Breast epithelium (tissue), 4 donors: ENCODE measurements around the gene RFX4. TPM values are rescaled to one million over a fixed set of nuclear protein-coding genes. Genes with fewer than 3 reads are reported as not detected.

Experiments used
- DNase-seq, 2 donors: peaks; one replicate each; pipeline ENCODE4 v3.0.0-alpha.2; 2019; ENCODE audit warnings: low spot score in 2 of 2
- H3K27ac ChIP-seq, 2 donors: fragments of 200-600 bp; sonication (generic) in 1 of 2; one replicate each; pipeline ENCODE4 v1.5.1; 2016 to 2019; ENCODE audit warnings: mild to moderate bottlenecking in 1 of 2
- H3K27me3 ChIP-seq, 2 donors: fragments of 200-600 bp; sonication (generic) in 1 of 2; one replicate each; pipeline versions ENCODE4 v1.5.1 to v1.6.0; 2017 to 2019; ENCODE audit warnings: control low read depth in 1 of 2, mild to moderate bottlenecking in 1 of 2
- H3K36me3 ChIP-seq: fragments of 200-600 bp; one replicate; pipeline ENCODE4 v1.5.1; 2019
- H3K4me1 ChIP-seq, 2 donors: fragments of 200-600 bp; sonication (generic); one replicate each; pipeline ENCODE4 v1.5.1; 2016 to 2019; ENCODE audit warnings: control low read depth in 1 of 2
- H3K4me3 ChIP-seq, 3 donors: fragments of 200-600 bp; sonication (generic); 1 replicate in 2 of 3; 2 replicates in 1 of 3; pipeline ENCODE4 v1.5.1; 2016 to 2019; ENCODE audit warnings: mild to moderate bottlenecking in 3 of 3, moderate library complexity in 2 of 3
- H3K9me3 ChIP-seq, 2 donors: fragments of 200-600 bp; sonication (generic) in 1 of 2; one replicate each; pipeline ENCODE4 v1.5.1; 2016 to 2019; ENCODE audit warnings: control low read depth in 1 of 2
- CTCF ChIP-seq, 3 donors: fragments of 450-650 bp; IDR thresholded peaks; one replicate each; pipeline ENCODE4 v1.5.1; 2016 to 2017; ENCODE audit warnings: antibody characterized with exemption in 3 of 3, mild to moderate bottlenecking in 3 of 3, moderate library complexity in 3 of 3
- POLR2A ChIP-seq: fragments of 450-650 bp; IDR thresholded peaks from one replicate; pipeline ENCODE4 v1.6.1; 2016; ENCODE audit warnings: antibody characterized with exemption, mild to moderate bottlenecking, moderate library complexity
- POLR2AphosphoS5 ChIP-seq, 3 donors: sonication (generic); formaldehyde crosslinking; IDR thresholded peaks; one replicate each; pipeline ENCODE4 v1.6.1; 2017; ENCODE audit warnings: antibody characterized with exemption in 3 of 3
- intact Hi-C: fragments of 100-400 bp; cut with DNase I; formaldehyde crosslinking; loops from one replicate; pipeline ENCODE4 v1.15.1; 2023; ENCODE audit warnings: low total_unique reads
- total RNA-seq, 3 donors: library from RNA; depleted of rRNA; stranded (reverse); fragments of >200 nt; gene quantifications; one replicate each; pipeline ENCODE4 v1.1.0, GENCODE V29; 2016

RFX4 gene
- total RNA-seq, 3 donors from 2014 or later = 0.64 TPM; not detected in 2

- no peak overlapping the region for H3K4me3 ChIP-seq
- H3K36me3 ChIP-seq = no peaks in the 10 kb centered on the region
- no peak overlapping the region for H3K27ac ChIP-seq
- no peak for DNase-seq
- TF ChIP-seq CTCF (IDR thresholded peaks at IDR 0.05) (no peak), POLR2A (no peak), POLR2AphosphoS5 (IDR thresholded peaks at IDR 0.05) (no peak)
- no peaks in the 10 kb centered on the region for H3K27me3 ChIP-seq
- no peaks in the 10 kb centered on the region for H3K9me3 ChIP-seq
- intact Hi-C loops = no loop called here
- no peaks in the 10 kb centered on the region for H3K4me1 ChIP-seq
Measured at GRCh38 chr12:106709068-106709511, 126.3 kb downstream of the RFX4 start.

- Histone ChIP-seq H3K4me3 (no peak overlapping the region), H3K9me3 (no peaks in the 10 kb centered on the region), H3K4me1 (no peaks in the 10 kb centered on the region), H3K27ac (no peak overlapping the region), H3K27me3 (no peaks in the 10 kb centered on the region), H3K36me3 (no peaks in the 10 kb centered on the region)
- DNase-seq = no peak
- TF ChIP-seq POLR2A = no peak
- no peak for TF ChIP-seq CTCF (IDR thresholded peaks at IDR 0.05)
- intact Hi-C loops = no loop called here
Measured at GRCh38 chr12:106710143-106710893, 127.5 kb downstream of the RFX4 start.

- Histone ChIP-seq H3K9me3 (no peaks in the 10 kb centered on the region), H3K27ac (no peak overlapping the region), H3K4me1 (no peaks in the 10 kb centered on the region), H3K36me3 (no peaks in the 10 kb centered on the region), H3K27me3 (no peaks in the 10 kb centered on the region), H3K4me3 (no peak overlapping the region)
- DNase-seq = no peak
- TF ChIP-seq POLR2A (no peak), POLR2AphosphoS5 (IDR thresholded peaks at IDR 0.05) (no peak), CTCF (IDR thresholded peaks at IDR 0.05) (no peak)
- intact Hi-C loops = no loop called here
Measured at GRCh38 chr12:106711316-106711715, 128.5 kb downstream of the RFX4 start.

- no peaks in the 10 kb centered on the region for H3K9me3 ChIP-seq
- no peaks in the 10 kb centered on the region for H3K4me1 ChIP-seq
- no peak overlapping the region for H3K27ac ChIP-seq
- H3K36me3 ChIP-seq = no peaks in the 10 kb centered on the region
- no peak for DNase-seq
- H3K27me3 ChIP-seq = no peaks in the 10 kb centered on the region
- H3K4me3 ChIP-seq = no peak overlapping the region
- no peak for TF ChIP-seq POLR2A
- no peak for TF ChIP-seq POLR2AphosphoS5 (IDR thresholded peaks at IDR 0.05)
- TF ChIP-seq CTCF (IDR thresholded peaks at IDR 0.05) = no peak
- intact Hi-C loops = no loop called here
Measured at GRCh38 chr12:106712768-106713167, 130.0 kb downstream of the RFX4 start.

- no peaks in the 10 kb centered on the region for H3K4me1 ChIP-seq
- no peaks in the 10 kb centered on the region for H3K27me3 ChIP-seq
- H3K4me3 ChIP-seq = no peak overlapping the region
- H3K9me3 ChIP-seq = no peaks in the 10 kb centered on the region
- intact Hi-C loops = no loop called here
- DNase-seq = no peak
- no peak overlapping the region for H3K27ac ChIP-seq
- no peaks in the 10 kb centered on the region for H3K36me3 ChIP-seq
- no peak for TF ChIP-seq CTCF (IDR thresholded peaks at IDR 0.05)
- no peak for TF ChIP-seq POLR2AphosphoS5 (IDR thresholded peaks at IDR 0.05)
- TF ChIP-seq POLR2A = no peak
Measured at GRCh38 chr12:106714926-106715325, 132.1 kb downstream of the RFX4 start.
